OCI-LY1 (cell line): ENCODE data around the gene CCL3.
"Not testable (repeated sequence)": the region's sequence is repeated elsewhere in the genome, so short reads cannot be mapped to it uniquely, and the experiment has no call there.

Experiments
- H2AFZ ChIP-seq: fragments of 200-600 bp; sonication (generic), shearing (Covaris generic); 2 replicates; pipeline ENCODE4 v1.6.0; 2014; ENCODE audit warnings: antibody characterized with exemption, mild to moderate bottlenecking, low read length
- H3F3A ChIP-seq: fragments of 200-600 bp; sonication (generic), shearing (Covaris generic); 2 replicates; pipeline ENCODE4 v1.6.0; 2014; ENCODE audit warnings: mild to moderate bottlenecking, antibody characterized with exemption, low read length, moderate library complexity; ENCODE audit not compliant: insufficient read depth
- H3K27ac ChIP-seq: fragments of 200-600 bp; sonication (generic); 2 replicates; pipeline ENCODE4 v1.5.1; 2014; ENCODE audit warnings: low read length, mixed run types, mild to moderate bottlenecking, low read depth; ENCODE audit not compliant: poor library complexity, severe bottlenecking
- H3K27me3 ChIP-seq: fragments of 200-600 bp; sonication (generic); 2 replicates; pipeline ENCODE4 v1.6.0; 2014; ENCODE audit warnings: antibody characterized with exemption, mild to moderate bottlenecking, low read length, moderate library complexity; ENCODE audit not compliant: insufficient read depth
- H3K36me3 ChIP-seq: fragments of 200-600 bp; sonication (generic); 2 replicates; pipeline ENCODE4 v1.6.1; 2014; ENCODE audit warnings: mild to moderate bottlenecking, antibody characterized with exemption, low read length, moderate library complexity, mixed read lengths; ENCODE audit not compliant: insufficient read depth
- H3K4me1 ChIP-seq: fragments of 200-600 bp; sonication (generic); 2 replicates; pipeline ENCODE4 v1.5.1; 2014; ENCODE audit warnings: mild to moderate bottlenecking, low read length, moderate library complexity; ENCODE audit not compliant: insufficient read depth, severe bottlenecking
- H3K4me2 ChIP-seq: fragments of 200-600 bp; sonication (generic), shearing (Covaris generic); 2 replicates; pipeline ENCODE4 v1.6.1; 2014; ENCODE audit warnings: low read length
- H3K4me3 ChIP-seq: fragments of 200-600 bp; sonication (generic); 2 replicates; pipeline ENCODE4 v1.5.1; 2014; ENCODE audit warnings: low read length, low read depth, mild to moderate bottlenecking, mixed read lengths; ENCODE audit not compliant: poor library complexity, severe bottlenecking
- H3K79me2 ChIP-seq: fragments of 200-600 bp; shearing (Covaris generic); 2 replicates; pipeline ENCODE4 v1.6.1; 2016; ENCODE audit warnings: mixed run types, low read length, mixed read lengths; ENCODE audit not compliant: insufficient read depth
- H3K9ac ChIP-seq: fragments of 200-600 bp; sonication (generic), shearing (Covaris generic); 2 replicates; pipeline ENCODE4 v1.6.1; 2014; ENCODE audit warnings: mild to moderate bottlenecking, low read length, mixed read lengths
- H3K9me2 ChIP-seq: fragments of 200-600 bp; sonication (generic), shearing (Covaris generic); 2 replicates; pipeline ENCODE4 v1.6.1; 2014; ENCODE audit warnings: low read depth, mild to moderate bottlenecking, low read length, mixed read lengths
- H3K9me3 ChIP-seq: fragments of 200-600 bp; shearing (Covaris generic); 2 replicates; pipeline ENCODE4 v1.6.1; 2014; ENCODE audit warnings: low read length, mixed read lengths
- H4K20me1 ChIP-seq: fragments of 200-600 bp; sonication (generic), shearing (Covaris generic); 2 replicates; pipeline ENCODE4 v1.6.0; 2016; ENCODE audit warnings: mild to moderate bottlenecking, low read length; ENCODE audit not compliant: insufficient read depth
- EZH2 ChIP-seq: fragments of 200-600 bp; sonication (generic), shearing (Covaris generic); IDR thresholded peaks from 2 replicates; pipeline ENCODE4 v1.8.0; 2017; ENCODE audit warnings: borderline replicate concordance, mixed run types, mild to moderate bottlenecking, antibody characterized with exemption, low read length, moderate library complexity, mixed read lengths
- TF ChIP-seq, protein P1 (sequence below): fragments of 200-600 bp; sonication (generic), shearing (Covaris generic); IDR thresholded peaks from 2 replicates; pipeline ENCODE4 v1.5.1; 2017; ENCODE audit warnings: mild to moderate bottlenecking, antibody characterized with exemption, low read length, moderate library complexity, mixed read lengths

CCL3 gene

DNA sequence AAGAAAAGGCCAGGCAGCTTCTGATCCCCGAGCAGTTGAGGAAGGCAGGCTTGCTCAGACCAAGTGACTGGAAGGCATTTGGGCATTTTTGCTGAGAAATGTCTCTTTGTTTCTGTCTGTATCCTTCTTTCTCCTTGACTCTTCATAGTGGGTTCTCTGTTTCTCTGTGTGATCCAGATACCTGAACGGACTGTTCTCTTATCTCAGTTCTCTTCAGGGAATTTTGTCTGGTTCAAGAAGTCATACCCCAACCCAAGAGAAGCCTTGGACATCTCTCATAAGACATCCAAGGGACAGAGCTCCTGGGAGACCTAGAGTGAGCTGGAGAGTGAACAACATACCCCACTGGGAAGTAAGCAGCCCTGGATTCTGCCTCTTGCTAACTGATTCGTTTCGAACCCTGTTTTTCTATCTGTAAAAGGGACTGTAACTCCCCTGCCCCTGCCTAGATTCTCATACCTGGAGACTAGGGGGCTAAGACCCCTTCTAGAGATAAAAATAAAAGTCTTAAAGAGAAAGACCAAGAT lies 541 bp downstream of the CCL3 start:
- Histone ChIP-seq H3K9me3 (no peaks in the 10 kb centered on the region), H2AFZ (no peak overlapping the region), H3K36me3 (no peaks in the 10 kb centered on the region), H3K4me1 (no peaks in the 10 kb centered on the region), H3K27ac (no peak overlapping the region), H3K4me3 (no peak overlapping the region), H3F3A (no peaks in the 10 kb centered on the region), H3K27me3 (no peaks in the 10 kb centered on the region), H4K20me1 (no peaks in the 10 kb centered on the region), H3K9me2 (no peaks in the 10 kb centered on the region), H3K9ac (no peak overlapping the region), H3K79me2 (no peaks in the 10 kb centered on the region), H3K4me2 (no peak overlapping the region)
- no peak for TF ChIP-seq EZH2
- TF ChIP-seq, protein P1, sequence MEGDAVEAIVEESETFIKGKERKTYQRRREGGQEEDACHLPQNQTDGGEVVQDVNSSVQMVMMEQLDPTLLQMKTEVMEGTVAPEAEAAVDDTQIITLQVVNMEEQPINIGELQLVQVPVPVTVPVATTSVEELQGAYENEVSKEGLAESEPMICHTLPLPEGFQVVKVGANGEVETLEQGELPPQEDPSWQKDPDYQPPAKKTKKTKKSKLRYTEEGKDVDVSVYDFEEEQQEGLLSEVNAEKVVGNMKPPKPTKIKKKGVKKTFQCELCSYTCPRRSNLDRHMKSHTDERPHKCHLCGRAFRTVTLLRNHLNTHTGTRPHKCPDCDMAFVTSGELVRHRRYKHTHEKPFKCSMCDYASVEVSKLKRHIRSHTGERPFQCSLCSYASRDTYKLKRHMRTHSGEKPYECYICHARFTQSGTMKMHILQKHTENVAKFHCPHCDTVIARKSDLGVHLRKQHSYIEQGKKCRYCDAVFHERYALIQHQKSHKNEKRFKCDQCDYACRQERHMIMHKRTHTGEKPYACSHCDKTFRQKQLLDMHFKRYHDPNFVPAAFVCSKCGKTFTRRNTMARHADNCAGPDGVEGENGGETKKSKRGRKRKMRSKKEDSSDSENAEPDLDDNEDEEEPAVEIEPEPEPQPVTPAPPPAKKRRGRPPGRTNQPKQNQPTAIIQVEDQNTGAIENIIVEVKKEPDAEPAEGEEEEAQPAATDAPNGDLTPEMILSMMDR = no peak

DNA sequence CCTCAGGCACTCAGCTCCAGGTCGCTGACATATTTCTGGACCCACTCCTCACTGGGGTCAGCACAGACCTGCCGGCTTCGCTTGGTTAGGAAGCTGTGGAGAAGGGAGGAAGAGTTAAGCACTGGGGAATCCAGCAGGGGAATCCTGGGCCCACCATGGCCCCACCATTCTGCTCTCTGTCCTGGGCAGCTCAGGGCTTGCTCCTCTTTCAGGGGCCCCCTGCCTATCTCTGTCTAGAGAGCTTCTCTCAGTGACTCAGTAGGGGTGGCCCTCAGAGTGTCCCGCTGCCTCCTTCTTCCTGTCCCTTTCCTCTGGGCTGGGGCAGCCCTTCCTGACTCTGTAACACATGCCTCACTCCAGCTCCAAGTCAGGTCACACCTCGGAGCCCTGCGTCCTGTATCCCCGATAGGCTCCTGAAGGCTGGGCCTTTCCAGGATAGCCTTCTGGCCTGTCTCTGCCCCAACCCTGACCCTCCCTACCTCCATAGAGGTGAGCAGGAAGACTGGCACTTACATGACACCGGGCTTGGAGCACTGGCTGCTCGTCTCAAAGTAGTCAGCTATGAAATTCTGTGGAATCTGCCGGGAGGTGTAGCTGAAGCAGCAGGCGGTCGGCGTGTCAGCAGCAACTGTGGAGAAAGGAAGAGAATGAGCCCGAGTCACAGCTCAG lies 1.1 kb downstream of the CCL3 start:
- no peaks in the 10 kb centered on the region for H3K36me3 ChIP-seq
- no peaks in the 10 kb centered on the region for H3F3A ChIP-seq
- H3K79me2 ChIP-seq = no peaks in the 10 kb centered on the region
- no peaks in the 10 kb centered on the region for H4K20me1 ChIP-seq
- no peaks in the 10 kb centered on the region for H3K9me3 ChIP-seq
- H3K27me3 ChIP-seq = no peaks in the 10 kb centered on the region
- TF ChIP-seq EZH2 = no peak
- H3K9ac ChIP-seq = no peak overlapping the region
- H2AFZ ChIP-seq = no peak overlapping the region
- H3K4me1 ChIP-seq = no peaks in the 10 kb centered on the region
- no peak overlapping the region for H3K27ac ChIP-seq
- no peak overlapping the region for H3K4me2 ChIP-seq
- no peaks in the 10 kb centered on the region for H3K9me2 ChIP-seq
- no peak overlapping the region for H3K4me3 ChIP-seq

DNA sequence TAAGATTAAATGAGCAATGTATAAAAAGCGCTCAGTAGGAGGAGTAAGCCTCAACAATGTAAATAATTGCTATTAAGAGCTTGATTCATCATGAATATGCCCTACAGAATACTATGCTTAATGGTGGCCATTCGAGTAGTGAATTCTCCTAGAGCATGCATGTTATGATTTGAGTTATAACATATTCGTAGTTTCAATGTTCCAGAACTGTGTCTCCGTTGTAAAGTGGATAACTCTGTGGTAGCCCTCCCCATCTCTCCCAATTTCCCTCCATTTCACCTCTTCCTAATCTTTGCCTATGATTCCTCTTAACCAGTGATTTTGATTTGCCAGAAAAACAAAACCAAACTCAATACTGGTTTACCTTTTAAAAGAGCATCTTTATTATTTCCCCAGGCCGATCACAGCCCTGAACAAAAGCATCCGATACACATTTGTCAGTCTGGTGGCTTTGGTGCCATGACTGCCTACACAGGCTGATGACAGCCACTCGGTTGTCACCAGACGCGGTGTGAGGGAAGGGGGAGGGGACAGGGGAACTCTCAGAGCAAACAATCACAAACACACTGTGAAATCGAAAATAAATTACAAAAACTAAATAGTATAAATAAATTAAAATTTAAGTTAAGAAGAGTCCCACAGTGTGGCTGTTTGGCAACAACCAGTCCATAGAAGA lies 1.9 kb downstream of the CCL3 start:
- not testable (repeated sequence) for H3K9me2 ChIP-seq, H2AFZ ChIP-seq, H3K9ac ChIP-seq, H3K36me3 ChIP-seq, H3K79me2 ChIP-seq, H3K27me3 ChIP-seq, H3F3A ChIP-seq, H3K27ac ChIP-seq, H4K20me1 ChIP-seq, H3K9me3 ChIP-seq, H3K4me2 ChIP-seq, H3K4me1 ChIP-seq, H3K4me3 ChIP-seq

DNA sequence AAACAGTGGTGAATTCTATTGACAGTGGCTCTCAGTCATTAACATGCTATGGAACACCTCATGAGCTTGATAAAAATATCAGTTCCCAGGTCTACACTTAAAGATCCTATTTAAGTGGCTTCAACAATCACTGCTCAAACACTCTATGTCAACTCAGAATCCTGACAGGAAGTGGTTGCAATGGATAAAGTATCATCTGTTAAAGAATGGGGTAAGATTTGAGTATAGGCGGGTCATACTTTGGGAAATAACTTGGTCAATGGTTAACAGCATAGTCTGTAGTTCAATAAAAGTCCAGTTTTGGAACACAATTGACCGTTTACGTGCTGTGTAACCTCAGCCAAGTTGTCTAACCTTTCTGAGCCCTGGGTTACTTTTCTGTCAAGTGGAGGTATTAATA lies 2.5 kb downstream of the CCL3 start:
- H3K79me2 ChIP-seq, H3K27ac ChIP-seq, H3K9ac ChIP-seq, H2AFZ ChIP-seq, H3K9me2 ChIP-seq, H3K4me2 ChIP-seq, H3K4me1 ChIP-seq, H4K20me1 ChIP-seq, H3K27me3 ChIP-seq, H3K36me3 ChIP-seq, H3K4me3 ChIP-seq, H3K9me3 ChIP-seq, H3F3A ChIP-seq: not testable (repeated sequence)
